Mucosa of rectum (tissue), 2 donors: ENCODE measurements around the gene SETX.

Experiments used
- H3K27ac ChIP-seq, 2 donors: one replicate each; pipeline ENCODE4 v1.7.0; 2013; ENCODE audit warnings: inconsistent platforms in 2 of 2, low read depth in 2 of 2, low read length in 2 of 2
- H3K27me3 ChIP-seq, 2 donors: one replicate each; pipeline ENCODE4 v1.7.0; 2013; ENCODE audit warnings: low read length in 2 of 2; ENCODE audit not compliant: control insufficient read depth in 2 of 2, insufficient read depth in 2 of 2
- H3K36me3 ChIP-seq, 2 donors: one replicate each; pipeline ENCODE4 v1.7.0; 2013; ENCODE audit warnings: low read length in 2 of 2; ENCODE audit not compliant: control insufficient read depth in 2 of 2, insufficient read depth in 2 of 2
- H3K4me1 ChIP-seq, 2 donors: one replicate each; pipeline ENCODE4 v1.7.0; 2013; ENCODE audit warnings: low read length in 2 of 2, mild to moderate bottlenecking in 1 of 2; ENCODE audit not compliant: control insufficient read depth in 2 of 2, insufficient read depth in 2 of 2
- H3K4me3 ChIP-seq, 2 donors: one replicate each; pipeline ENCODE4 v1.7.0; 2013; ENCODE audit warnings: low read length in 2 of 2
- H3K9ac ChIP-seq, 2 donors: one replicate each; pipeline ENCODE4 v1.7.0; 2013; ENCODE audit warnings: low read length in 2 of 2, low read depth in 1 of 2, mild to moderate bottlenecking in 1 of 2
- H3K9me3 ChIP-seq, 2 donors: one replicate each; pipeline ENCODE4 v1.7.0; 2013; ENCODE audit warnings: low read length in 2 of 2; ENCODE audit not compliant: control insufficient read depth in 2 of 2
- donor health status: healthy.
- donor health status: Normal muscosa, but diverticular disease.

The SETX gene

DNA sequence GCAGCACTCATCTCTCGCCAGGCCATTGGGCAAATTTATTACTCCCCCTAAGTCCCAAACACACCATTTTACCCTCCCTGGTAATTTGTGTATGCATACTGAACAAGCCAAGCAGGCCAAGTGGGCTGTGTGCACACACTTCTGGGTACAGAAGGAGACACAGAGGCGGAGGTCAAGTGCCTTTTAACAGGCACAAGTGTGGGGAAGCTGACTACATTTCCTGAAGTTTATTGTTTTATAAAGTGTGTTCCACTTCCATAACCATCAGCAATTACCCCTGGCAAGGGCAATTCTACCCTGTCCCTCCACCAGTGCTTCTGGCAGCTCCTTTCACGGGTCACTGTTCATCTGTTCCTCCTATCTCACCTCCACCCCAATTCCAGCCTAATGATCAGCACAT, 93.9 kb downstream of the SETX start:
- H3K9me3 ChIP-seq, result no peaks in the 10 kb centered on the region
- H3K27me3 ChIP-seq, result no peaks in the 10 kb centered on the region
- peaks cover 2 to 3% of the 10 kb centered on the region in 2 donors for H3K4me1 ChIP-seq
- H3K4me3 ChIP-seq, result no peak overlapping the region
- H3K36me3 ChIP-seq, result peaks cover 23 to 36% of the 10 kb centered on the region in 2 donors
- H3K27ac ChIP-seq, result no peak overlapping the region
- no peak overlapping the region for H3K9ac ChIP-seq

DNA sequence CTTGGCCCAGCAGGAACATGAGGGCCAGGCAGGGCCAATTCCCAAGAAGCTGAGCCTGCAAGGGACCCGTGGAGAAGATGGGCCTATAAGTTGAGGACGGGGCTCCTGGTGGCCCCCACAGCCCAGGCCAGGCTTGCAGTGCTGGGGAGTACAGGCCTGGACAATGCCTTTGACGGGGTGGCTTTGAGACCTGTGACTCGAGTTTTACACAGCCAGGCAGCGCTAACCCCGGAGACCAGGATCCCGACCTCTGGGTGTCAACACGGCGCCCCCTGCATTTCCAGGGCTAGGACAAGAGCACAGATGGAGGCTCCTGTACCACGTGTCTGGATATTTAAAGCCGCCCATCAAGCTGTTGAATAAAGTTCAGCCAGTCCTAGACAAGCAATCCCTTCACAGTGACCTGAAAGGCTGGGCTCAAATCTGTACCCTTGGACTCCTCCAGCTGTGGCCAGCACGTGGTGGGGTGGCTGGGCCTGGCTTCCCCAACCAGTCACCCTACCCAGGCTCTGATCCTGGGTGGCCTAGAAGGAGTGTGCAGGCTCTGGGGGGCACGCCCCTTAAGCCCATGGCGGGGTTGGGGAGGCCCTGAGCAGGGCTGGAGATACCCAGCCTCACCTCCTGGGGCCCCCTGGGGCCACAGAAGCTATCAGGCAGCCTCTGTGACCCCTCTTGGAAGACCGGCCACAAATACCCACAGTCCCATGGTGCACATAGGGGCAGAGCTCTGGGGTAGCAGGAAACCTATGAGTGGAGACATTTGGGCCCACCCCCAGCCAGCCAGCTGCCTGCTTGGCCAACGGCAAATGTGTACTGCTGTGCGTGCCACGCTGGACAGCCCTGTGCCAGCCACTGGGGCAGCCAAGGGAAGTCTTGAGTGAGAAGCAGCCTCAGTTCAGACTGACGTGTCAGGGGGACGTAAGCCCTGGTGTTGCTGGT, 104.2 kb downstream of the SETX start:
- Histone ChIP-seq H3K36me3 (no peaks in the 10 kb centered on the region), H3K4me3 (no peak overlapping the region), H3K9me3 (no peaks in the 10 kb centered on the region), H3K27me3 (peaks cover 1 to 6% of the 10 kb centered on the region in 2 donors), H3K27ac (no peak overlapping the region), H3K9ac (no peak overlapping the region), H3K4me1 (no peaks in the 10 kb centered on the region)

DNA sequence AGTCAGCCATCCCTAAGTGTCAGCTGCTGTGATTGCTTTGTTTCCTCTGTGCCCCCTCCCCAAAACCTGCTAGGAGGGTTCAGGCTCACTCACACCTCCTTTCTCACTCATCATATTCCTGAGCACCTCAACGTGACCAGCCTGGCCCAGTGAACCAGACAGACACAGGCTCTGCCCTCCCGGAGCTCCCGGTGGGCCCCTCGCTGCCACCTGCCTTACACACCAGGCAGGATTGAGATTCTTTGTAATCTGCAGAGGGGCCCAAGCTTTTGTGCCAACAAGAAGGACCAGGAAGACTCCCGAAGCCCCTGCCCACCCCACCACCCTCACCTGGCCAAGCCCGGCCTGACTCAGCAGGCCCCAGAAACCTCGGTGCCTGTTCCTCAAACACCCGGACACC, 105.1 kb downstream of the SETX start:
- Histone ChIP-seq H3K36me3 (no peaks in the 10 kb centered on the region), H3K27me3 (peaks cover 6 to 7% of the 10 kb centered on the region in 2 donors), H3K27ac (no peak overlapping the region), H3K4me1 (peaks cover 0 to 2% of the 10 kb centered on the region in 2 donors), H3K9ac (no peak overlapping the region), H3K4me3 (no peak overlapping the region), H3K9me3 (no peaks in the 10 kb centered on the region)

DNA sequence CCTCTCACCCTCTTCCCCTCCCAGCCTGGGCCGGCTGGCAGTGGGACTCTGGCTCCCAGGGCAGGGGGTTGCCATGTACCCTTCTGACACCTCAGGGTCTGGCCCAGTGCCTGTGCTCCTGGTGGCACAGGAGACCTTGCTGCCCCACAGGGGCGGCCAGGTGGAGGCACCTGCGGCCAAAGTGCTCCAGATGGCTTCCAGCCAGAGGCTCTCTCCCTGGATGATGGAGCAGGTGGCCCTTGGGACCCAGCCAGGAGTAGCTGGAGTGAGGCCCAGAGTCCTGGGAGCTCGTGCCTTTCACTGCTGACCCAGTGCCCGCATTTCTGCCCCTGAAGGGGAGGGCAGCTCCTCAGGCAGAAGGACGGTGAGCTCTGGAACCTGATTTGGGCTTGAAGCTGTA, 105.7 kb downstream of the SETX start:
- no peak overlapping the region for H3K9ac ChIP-seq
- H3K9me3 ChIP-seq, result no peaks in the 10 kb centered on the region
- H3K36me3 ChIP-seq, result no peaks in the 10 kb centered on the region
- H3K27me3 ChIP-seq, result peaks cover 7 to 9% of the 10 kb centered on the region in 2 donors
- no peak overlapping the region for H3K4me3 ChIP-seq
- no peak overlapping the region for H3K27ac ChIP-seq
- peaks cover 0 to 2% of the 10 kb centered on the region in 2 donors for H3K4me1 ChIP-seq

DNA sequence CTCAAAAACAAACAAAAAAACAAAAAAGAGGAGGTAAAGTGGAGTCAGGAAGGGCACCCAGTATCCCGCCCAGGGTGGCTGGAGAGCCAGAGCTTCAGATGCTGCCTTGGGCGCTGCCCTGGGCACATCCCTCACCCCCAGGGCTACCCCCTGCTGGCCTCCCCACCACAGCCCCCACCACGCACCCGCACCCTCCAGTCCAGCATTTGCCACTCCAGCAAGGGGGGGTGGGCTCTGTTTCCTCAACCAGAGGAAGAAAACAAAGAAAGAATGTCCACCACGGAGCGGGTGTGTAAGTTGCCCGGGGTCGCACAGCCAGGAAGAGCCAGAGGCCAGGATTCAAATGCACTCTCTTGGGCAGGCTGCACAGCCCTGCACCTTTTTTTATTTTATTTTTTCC, 106.8 kb downstream of the SETX start:
- H3K27ac ChIP-seq, result no peak overlapping the region
- no peak overlapping the region for H3K4me3 ChIP-seq
- H3K9me3 ChIP-seq, result no peaks in the 10 kb centered on the region
- no peak overlapping the region for H3K9ac ChIP-seq
- H3K36me3 ChIP-seq, result no peaks in the 10 kb centered on the region
- H3K27me3 ChIP-seq, result peaks cover 11 to 13% of the 10 kb centered on the region in 2 donors
- H3K4me1 ChIP-seq, result peaks cover 0 to 2% of the 10 kb centered on the region in 2 donors

DNA sequence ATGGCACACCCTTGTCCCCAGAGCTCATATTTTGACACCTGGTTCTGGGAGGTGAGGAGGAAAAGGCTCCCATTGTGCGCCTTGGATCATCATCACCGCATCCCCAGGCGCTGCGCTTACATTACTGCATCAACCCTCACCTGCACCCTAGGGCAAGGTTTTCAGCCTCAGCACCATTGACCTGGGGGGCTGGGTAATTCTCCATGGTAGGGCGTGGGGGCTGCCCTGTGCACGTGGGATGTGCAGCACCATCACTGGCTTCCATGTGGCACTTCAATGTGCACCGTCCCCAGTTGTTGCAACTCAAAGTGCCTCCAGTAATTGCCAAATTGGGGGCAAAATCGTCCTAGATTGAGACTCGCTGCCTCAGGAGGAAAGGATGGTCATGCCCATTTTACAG, 109.3 kb downstream of the SETX start:
- H3K27me3 ChIP-seq, result peaks cover 11 to 18% of the 10 kb centered on the region in 2 donors
- no peaks in the 10 kb centered on the region for H3K9me3 ChIP-seq
- H3K9ac ChIP-seq, result no peak overlapping the region
- H3K36me3 ChIP-seq, result no peaks in the 10 kb centered on the region
- no peak overlapping the region for H3K27ac ChIP-seq
- peaks cover 2 to 10% of the 10 kb centered on the region in 2 donors for H3K4me1 ChIP-seq
- H3K4me3 ChIP-seq, result no peak overlapping the region

DNA sequence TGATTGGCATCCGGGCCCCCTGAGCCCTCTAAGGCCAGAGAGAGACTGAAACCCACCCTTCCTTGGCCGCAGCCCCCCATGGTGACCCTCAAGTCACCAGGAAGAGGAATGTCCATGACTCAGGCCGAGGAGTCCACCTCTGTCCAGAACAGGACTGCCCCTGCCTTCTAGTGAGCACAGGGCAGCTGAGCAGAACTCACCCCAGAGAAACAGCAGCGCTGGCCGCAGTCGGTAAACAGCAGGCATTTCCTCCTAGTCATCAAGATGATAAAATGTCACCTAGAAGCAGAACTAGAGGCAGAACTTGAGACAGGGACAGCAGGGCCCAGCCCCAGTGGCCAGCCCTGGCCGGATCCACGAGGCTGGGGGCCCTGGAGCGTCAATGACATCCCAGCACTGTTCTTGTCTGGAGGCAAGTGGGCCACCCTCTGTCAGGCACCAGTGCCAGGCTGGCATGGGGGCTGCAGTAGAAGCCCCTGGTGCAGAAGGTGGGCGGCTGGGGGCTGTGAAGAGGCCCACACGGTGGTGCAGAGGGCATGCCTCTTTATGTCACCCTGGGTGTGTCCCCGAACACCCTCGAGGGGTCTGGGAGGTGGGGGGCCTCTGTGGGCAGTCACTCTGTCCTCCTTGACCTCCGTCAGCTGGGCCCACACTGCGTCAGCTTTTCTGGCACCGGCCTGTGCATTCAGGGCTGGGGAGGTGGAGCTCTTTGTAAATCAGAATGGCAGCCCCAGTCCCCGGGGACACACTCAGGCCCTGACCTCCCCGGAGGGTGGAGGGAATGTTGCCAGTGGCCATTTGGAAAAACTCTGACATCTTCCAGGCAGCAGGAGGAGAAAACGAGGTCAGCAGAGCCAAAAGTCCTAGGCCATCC, 110.0 kb downstream of the SETX start:
- H3K27ac ChIP-seq, result no peak overlapping the region
- no peak overlapping the region for H3K9ac ChIP-seq
- peaks cover 11 to 18% of the 10 kb centered on the region in 2 donors for H3K27me3 ChIP-seq
- H3K9me3 ChIP-seq, result no peaks in the 10 kb centered on the region
- peaks cover 2 to 11% of the 10 kb centered on the region in 2 donors for H3K4me1 ChIP-seq
- no peak overlapping the region for H3K4me3 ChIP-seq
- no peaks in the 10 kb centered on the region for H3K36me3 ChIP-seq

DNA sequence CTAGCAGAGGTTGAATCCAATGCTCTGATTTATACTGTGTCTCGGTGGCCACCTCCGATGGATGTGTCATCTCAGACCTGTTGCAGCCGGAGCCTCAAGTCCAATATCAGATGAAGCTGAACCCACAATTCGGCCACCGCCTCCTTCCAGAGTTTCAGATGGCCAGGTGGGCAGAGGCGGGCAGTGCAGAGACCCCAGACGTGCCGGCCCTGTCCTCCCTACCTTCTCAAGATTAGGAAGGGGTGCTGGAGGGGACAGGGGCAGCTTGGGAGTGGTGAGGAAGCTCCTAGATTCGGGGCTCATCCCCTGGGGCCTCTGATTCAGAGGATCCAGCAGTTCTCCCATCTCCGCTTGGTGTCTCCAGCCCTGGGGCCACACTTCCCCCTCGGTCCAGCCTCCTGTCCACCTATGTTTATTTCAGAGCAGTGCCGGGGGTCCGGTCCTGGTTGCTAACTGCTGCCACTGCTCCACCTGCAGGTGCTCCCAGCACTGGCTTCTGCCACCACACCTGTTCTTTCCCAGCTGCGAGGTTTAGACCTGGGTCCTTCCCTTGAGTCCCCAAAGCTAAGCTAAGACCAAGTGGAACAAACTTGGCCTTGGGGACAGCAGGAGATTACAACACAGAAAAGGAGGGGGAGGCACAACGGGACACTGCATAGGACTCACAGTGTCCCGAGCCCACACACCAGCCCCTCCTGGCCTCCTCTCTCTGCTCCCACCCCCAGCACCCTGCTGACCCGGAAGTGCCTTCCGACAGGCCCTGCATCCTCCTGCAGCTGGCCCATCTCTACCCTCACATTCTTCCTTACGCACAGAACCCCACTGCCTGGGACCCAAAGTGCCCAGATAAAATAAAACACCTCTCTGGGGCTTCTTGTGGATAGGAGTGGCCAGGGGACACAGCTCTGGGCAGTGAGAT, 111.4 kb downstream of the SETX start:
- no peak overlapping the region for H3K27ac ChIP-seq
- H3K4me3 ChIP-seq, result no peak overlapping the region
- H3K4me1 ChIP-seq, result peaks cover 2 to 11% of the 10 kb centered on the region in 2 donors
- no peak overlapping the region for H3K9ac ChIP-seq
- peaks cover 11 to 18% of the 10 kb centered on the region in 2 donors for H3K27me3 ChIP-seq
- H3K9me3 ChIP-seq, result no peaks in the 10 kb centered on the region
- H3K36me3 ChIP-seq, result no peaks in the 10 kb centered on the region

DNA sequence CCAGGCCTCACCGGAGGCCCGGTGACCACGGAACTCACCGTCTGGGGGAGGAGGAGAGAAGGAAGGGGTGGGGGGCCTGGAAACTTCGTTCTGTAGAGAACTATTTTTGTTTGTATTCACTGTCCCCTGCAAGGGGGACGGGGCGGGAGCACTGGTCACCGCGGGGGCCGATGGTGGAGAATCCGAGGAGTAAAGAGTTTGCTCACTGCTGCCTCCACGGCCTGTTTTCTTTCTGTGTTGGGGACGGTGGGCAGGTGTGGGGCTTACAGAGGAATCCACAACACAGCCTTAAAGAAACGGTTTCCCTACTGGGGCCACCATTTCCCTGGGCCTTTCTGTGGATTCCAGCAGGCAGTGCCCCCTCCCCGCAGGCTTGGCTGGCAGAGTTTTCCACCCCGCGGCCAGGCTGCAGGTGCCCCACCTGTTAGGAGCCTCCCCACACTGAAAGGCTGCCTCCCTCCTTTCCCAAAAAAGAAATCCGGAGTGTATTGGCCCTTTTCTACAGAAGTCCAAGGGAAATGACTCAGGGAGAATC, 112.1 kb downstream of the SETX start:
- Histone ChIP-seq H3K4me3 (peak overlapping the region; percentile 62 to 64), H3K27me3 (peaks cover 11 to 18% of the 10 kb centered on the region in 2 donors), H3K9ac (peak overlapping the region; percentile 24 to 52), H3K4me1 (peaks cover 2 to 11% of the 10 kb centered on the region in 2 donors), H3K36me3 (no peaks in the 10 kb centered on the region), H3K9me3 (no peaks in the 10 kb centered on the region), H3K27ac (peak overlapping the region in 1 of 2 donors; percentile 23)
